HEK293T (cell line): ENCODE results near the gene SPOPL.

Experiments
- CTCF ChIA-PET: fragments of 350-600 bp; formaldehyde crosslinking; extraction: SDS; loops from one replicate; lab custom pipeline; 2021; ENCODE audit warnings: antibody characterized with exemption, inconsistent platforms; lab: Yijun Ruan, JAX
- POLR2A ChIA-PET: fragments of 350-600 bp; formaldehyde crosslinking; extraction: SDS; loops from one replicate; lab custom pipeline; 2020; ENCODE audit warnings: antibody characterized with exemption, inconsistent platforms; lab: Yijun Ruan, JAX
- DNase-seq: peaks from one replicate; pipeline ENCODE4 v3.0.0; 2012; ENCODE audit warnings: mixed read lengths; ENCODE audit errors: extremely low spot score
- ARNT ChIP-seq: fragments of 450-650 bp; IDR thresholded peaks from 2 replicates; pipeline ENCODE4 v1.6.1; 2017; ENCODE audit warnings: mild to moderate bottlenecking
- BHLHE40 ChIP-seq: fragments of 450-650 bp; IDR thresholded peaks from 2 replicates; pipeline ENCODE4 v1.6.1; 2016; ENCODE audit warnings: mild to moderate bottlenecking, moderate library complexity, borderline replicate concordance
- CTBP1 ChIP-seq: fragments of 450-650 bp; IDR thresholded peaks from 2 replicates; pipeline ENCODE4 v1.6.1; 2016; ENCODE audit warnings: borderline replicate concordance
- ELF4 ChIP-seq: fragments of 450-650 bp; IDR thresholded peaks from 2 replicates; pipeline ENCODE4 v1.6.1; 2017; ENCODE audit warnings: antibody characterized with exemption
- FOXA1 ChIP-seq: fragments of 450-650 bp; IDR thresholded peaks from 2 replicates; pipeline ENCODE4 v1.6.1; 2016; ENCODE audit warnings: mild to moderate bottlenecking
- FOXK2 ChIP-seq: fragments of 450-650 bp; IDR thresholded peaks from 2 replicates; pipeline ENCODE4 v1.6.1; 2016; ENCODE audit warnings: mild to moderate bottlenecking
- FOXM1 ChIP-seq: fragments of 450-650 bp; IDR thresholded peaks from 2 replicates; pipeline ENCODE4 v1.6.1; 2017; ENCODE audit warnings: mild to moderate bottlenecking, borderline replicate concordance
- HDGF ChIP-seq: fragments of 450-650 bp; IDR thresholded peaks from 2 replicates; pipeline ENCODE4 v1.6.1; 2017; ENCODE audit warnings: antibody characterized with exemption, borderline replicate concordance
- L3MBTL2 ChIP-seq: fragments of 450-650 bp; conservative IDR thresholded peaks from 2 replicates; pipeline ENCODE4 v1.6.1; 2016; ENCODE audit warnings: mild to moderate bottlenecking
- LEF1 ChIP-seq: fragments of 450-650 bp; IDR thresholded peaks from 2 replicates; pipeline ENCODE4 v1.6.1; 2017; ENCODE audit warnings: mild to moderate bottlenecking, borderline replicate concordance
- NFRKB ChIP-seq: fragments of 450-650 bp; IDR thresholded peaks from 2 replicates; pipeline ENCODE4 v1.6.1; 2016; ENCODE audit warnings: mild to moderate bottlenecking, moderate library complexity
- SP1 ChIP-seq: fragments of 450-650 bp; IDR thresholded peaks from 2 replicates; pipeline ENCODE4 v1.6.1; 2017
- SUZ12 ChIP-seq: fragments of 450-650 bp; IDR thresholded peaks from 2 replicates; pipeline ENCODE4 v1.6.1; 2016; ENCODE audit warnings: mild to moderate bottlenecking
- TARDBP ChIP-seq: fragments of 450-650 bp; IDR thresholded peaks from 2 replicates; pipeline ENCODE4 v1.6.1; 2016
- ZNF384 ChIP-seq: fragments of 450-650 bp; IDR thresholded peaks from 2 replicates; pipeline ENCODE4 v1.6.1; 2016
- TF ChIP-seq, protein P1 (sequence below): fragments of 450-650 bp; IDR thresholded peaks from 2 replicates; pipeline ENCODE4 v1.6.1; 2016

The SPOPL gene

DNA sequence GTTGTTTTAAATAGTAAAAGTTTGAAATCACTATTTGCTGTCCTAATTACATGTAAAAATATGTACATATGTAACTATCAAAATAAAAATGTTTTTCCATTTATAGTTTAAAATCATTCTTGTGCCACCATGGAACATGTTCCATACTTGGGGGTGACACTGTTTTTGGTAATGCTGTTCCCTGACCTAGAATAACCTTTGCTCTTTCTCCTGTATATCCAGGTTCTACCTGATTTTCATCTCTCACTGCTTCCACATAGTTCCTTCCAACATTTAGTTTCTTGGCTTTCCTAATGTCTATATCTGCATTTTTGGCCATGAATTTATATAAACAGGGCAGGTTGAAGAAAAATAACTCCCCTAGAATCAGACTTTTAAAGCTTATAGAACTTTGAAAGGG is 2.5 kb downstream of the SPOPL start:
- TF ChIP-seq NFRKB, result no peak
- TF ChIP-seq, protein P1, sequence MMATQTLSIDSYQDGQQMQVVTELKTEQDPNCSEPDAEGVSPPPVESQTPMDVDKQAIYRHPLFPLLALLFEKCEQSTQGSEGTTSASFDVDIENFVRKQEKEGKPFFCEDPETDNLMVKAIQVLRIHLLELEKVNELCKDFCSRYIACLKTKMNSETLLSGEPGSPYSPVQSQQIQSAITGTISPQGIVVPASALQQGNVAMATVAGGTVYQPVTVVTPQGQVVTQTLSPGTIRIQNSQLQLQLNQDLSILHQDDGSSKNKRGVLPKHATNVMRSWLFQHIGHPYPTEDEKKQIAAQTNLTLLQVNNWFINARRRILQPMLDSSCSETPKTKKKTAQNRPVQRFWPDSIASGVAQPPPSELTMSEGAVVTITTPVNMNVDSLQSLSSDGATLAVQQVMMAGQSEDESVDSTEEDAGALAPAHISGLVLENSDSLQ, result no peak
- POLR2A ChIA-PET, result no interaction called here
- CTCF ChIA-PET, result no interaction called here
- no peak for DNase-seq

DNA sequence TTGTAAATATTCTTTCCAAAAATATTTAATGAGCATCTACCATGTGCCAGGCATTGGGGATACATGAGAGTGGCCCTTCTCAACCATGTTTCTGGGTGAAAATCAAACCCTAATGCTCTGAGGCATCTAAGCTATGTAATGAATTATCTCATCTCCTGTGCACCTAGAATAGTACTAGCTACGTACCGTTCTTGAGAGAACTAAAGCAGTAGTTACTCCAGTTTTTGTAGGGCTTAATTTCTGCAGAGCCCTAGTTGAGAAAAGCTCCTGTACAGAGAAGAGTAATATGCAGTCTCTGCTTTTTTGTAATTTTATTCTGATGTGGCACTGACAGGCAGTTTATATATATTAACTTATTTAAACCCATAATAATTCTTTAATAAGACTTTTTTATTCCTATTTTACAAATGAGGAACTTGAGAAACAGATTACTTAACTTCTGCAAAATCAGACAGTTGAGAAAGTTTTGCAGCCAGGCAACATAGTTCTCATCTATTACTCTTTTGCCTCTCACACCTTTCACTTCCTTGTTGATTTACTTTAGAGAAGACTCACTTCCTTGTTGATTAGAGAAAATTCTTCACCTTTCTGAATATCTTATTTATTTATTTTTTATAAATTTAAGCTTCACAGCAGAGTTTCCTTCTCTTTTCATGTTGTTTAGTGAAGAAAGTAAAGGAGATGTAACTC is 3.1 kb downstream of the SPOPL start:
- TF ChIP-seq ARNT, result no peak
- TF ChIP-seq ZNF384, result no peak
- TF ChIP-seq, protein P1, result no peak
- TF ChIP-seq L3MBTL2, result no peak
- no peak for TF ChIP-seq CTBP1
- TF ChIP-seq FOXK2, result no peak
- TF ChIP-seq BHLHE40, result no peak
- no peak for TF ChIP-seq TARDBP
- TF ChIP-seq HDGF, result no peak
- TF ChIP-seq NFRKB, result no peak
- CTCF ChIA-PET, result interaction anchor here (0.9 kb wide), 1 partner anchor 42 kb away, joined by 3 read pairs; no protein-coding TSS in a partner anchor
- POLR2A ChIA-PET, result no interaction called here
- DNase-seq, result no peak

DNA sequence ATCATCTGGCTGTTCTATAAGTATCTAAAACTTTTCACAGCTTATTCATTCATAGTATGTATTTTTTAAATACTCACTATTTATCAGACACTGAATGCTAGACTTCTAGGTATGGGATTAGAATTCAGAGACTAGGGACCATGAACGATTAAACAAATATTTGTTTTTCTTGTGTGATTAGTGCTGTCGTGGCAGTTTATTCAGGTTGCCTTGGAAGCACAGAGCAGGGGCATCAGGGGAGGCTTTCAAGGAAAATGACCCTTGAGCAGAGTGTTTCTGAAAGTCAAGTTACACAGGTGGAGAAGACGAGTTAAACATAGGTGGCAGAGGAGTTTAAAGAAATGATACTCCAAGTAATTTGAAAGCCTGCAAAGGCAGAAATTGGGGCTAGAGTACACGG is 5.7 kb downstream of the SPOPL start:
- POLR2A ChIA-PET, result no interaction called here
- TF ChIP-seq L3MBTL2 (no peak), BHLHE40 (no peak), ELF4 (no peak), SP1 (no peak), FOXK2 (no peak), ZNF384 (no peak), LEF1 (no peak), TARDBP (no peak)
- TF ChIP-seq, protein P1, result no peak
- no peak for DNase-seq
- CTCF ChIA-PET, result no interaction called here

DNA sequence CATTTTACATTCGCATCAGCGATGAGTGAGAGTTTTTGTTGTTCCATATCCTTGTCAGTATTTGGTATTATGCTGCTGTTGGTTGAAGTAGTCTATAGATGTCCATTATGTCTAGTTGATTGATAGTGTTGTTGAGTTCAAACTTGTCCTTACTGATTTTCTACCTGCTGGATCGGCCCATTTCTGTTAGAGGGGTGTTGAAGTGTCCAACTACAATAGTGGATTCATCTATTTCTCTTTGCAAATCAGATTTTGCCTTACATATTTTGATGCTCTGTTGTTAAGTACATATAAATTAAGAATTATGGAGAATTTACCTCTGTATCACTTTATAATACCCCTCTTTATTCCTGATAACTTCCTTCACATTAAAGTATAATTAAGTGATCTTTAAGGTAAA is 8.7 kb downstream of the SPOPL start:
- no peak for DNase-seq
- TF ChIP-seq SUZ12 (no peak), BHLHE40 (no peak), LEF1 (no peak), L3MBTL2 (no peak), SP1 (no peak), NFRKB (no peak), TARDBP (no peak), HDGF (no peak), FOXK2 (no peak), CTBP1 (no peak)
- CTCF ChIA-PET, result no interaction called here
- POLR2A ChIA-PET, result no interaction called here

DNA sequence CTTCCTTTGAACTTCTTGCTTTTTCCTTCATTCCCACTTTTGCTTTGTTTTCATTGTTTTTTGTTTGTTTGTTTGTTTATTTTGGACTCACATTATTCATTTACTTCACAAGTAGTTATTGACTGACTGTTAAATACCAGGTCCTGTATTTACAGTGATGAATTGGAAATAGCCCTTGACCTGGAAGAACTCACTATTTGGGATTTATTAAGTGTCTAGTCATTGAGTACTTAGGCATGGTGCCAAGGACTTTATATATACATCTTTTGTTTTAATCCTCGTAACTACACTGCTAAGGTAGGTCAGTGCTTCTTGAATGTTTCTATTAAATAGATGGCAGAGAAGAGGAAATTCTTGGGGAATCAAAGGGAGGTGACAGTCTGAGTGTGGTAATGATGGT is 11.1 kb downstream of the SPOPL start:
- no peak for DNase-seq
- ChIA-PET POLR2A (no interaction called here), CTCF (no interaction called here)
- TF ChIP-seq FOXM1 (no peak), HDGF (no peak), L3MBTL2 (no peak), TARDBP (no peak), FOXK2 (no peak), ZNF384 (no peak), CTBP1 (no peak), FOXA1 (no peak), ELF4 (no peak), SUZ12 (no peak), LEF1 (no peak), BHLHE40 (no peak), ARNT (no peak), SP1 (no peak)
- TF ChIP-seq, protein P1, result no peak

DNA sequence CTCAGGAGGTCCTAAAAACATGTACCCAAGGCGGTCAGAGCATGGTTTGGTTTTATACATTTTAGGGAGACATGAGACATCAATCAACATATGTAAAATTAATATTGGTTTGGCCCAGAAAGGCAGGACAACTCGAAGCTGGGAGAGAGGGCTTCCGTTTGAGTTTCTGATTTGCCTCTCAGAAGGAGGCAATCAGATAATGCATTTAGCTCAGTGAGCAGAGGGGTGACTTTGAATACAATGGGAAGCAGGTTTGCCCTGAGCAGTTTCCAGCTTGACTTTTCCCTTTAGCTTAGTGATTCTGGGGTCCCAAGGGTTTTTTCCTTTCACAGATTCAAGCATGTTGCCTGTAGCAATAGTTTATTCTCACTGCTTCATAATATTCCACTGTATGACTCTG is 12.6 kb downstream of the SPOPL start:
- POLR2A ChIA-PET, result no interaction called here
- CTCF ChIA-PET, result no interaction called here
- no peak for DNase-seq
- TF ChIP-seq FOXA1, result no peak
- TF ChIP-seq FOXK2, result no peak
- TF ChIP-seq CTBP1, result no peak
- TF ChIP-seq TARDBP, result no peak
- no peak for TF ChIP-seq ELF4
- TF ChIP-seq ARNT, result no peak
- TF ChIP-seq LEF1, result no peak
- no peak for TF ChIP-seq ZNF384
- no peak for TF ChIP-seq BHLHE40
- no peak for TF ChIP-seq HDGF
- TF ChIP-seq SUZ12, result no peak
- no peak for TF ChIP-seq NFRKB
- TF ChIP-seq, protein P1, result no peak
